Bronchial epithelial cell (primary cell): ENCODE measurements around the gene HS3ST3B1. TPM values are rescaled to one million over a fixed set of nuclear protein-coding genes. Genes with fewer than 3 reads are reported as not detected.

ENCODE experiments used
- DNase-seq: peaks from one replicate; pipeline ENCODE4 v3.0.0-alpha.2; 2010; ENCODE audit warnings: low read depth
- FAIRE-seq: peaks from 2 replicates; lab custom pipeline; 2011; peaks lifted over from hg19 to GRCh38; lab: Jason Lieb, UNC
- H3K27me3 ChIP-seq: 2 replicates; pipeline ENCODE4 v1.5.1; 2011; ENCODE audit warnings: low read length; ENCODE audit not compliant: control insufficient read depth, insufficient read depth
- H3K36me3 ChIP-seq: 2 replicates; pipeline ENCODE4 v1.5.1; 2011; ENCODE audit warnings: low read length; ENCODE audit not compliant: control insufficient read depth, insufficient read depth
- H3K4me3 ChIP-seq: 2 replicates; pipeline ENCODE4 v1.5.1; 2011; ENCODE audit warnings: mild to moderate bottlenecking, low read depth, low read length, control low read depth
- CTCF ChIP-seq: IDR thresholded peaks from 2 replicates; pipeline ENCODE4 v1.5.1; 2011; ENCODE audit warnings: mild to moderate bottlenecking, moderate library complexity, low read length, control low read depth, inconsistent platforms; ENCODE audit not compliant: insufficient read depth, severe bottlenecking
- total RNA-seq: library from RNA; depleted of rRNA; stranded (reverse); fragments of >200 nt; gene quantifications from 2 replicates; pipeline ENCODE4 v1.2.1, GENCODE V29; 2014

Gene HS3ST3B1
- total RNA-seq, 1 donor from 2014 or later, result 0.53 TPM

- FAIRE-seq, result no peak
- Histone ChIP-seq H3K4me3 (no peak overlapping the region), H3K27me3 (no peaks in the 10 kb centered on the region), H3K36me3 (no peaks in the 10 kb centered on the region)
- TF ChIP-seq CTCF, result no peak
- DNase-seq, result no peak
These were observed 32.6 kb downstream of the HS3ST3B1 start for GRCh38 chr17:14333506-14333905.

- FAIRE-seq (no peak), DNase-seq (no peak)
- Histone ChIP-seq H3K36me3 (no peaks in the 10 kb centered on the region), H3K27me3 (no peaks in the 10 kb centered on the region), H3K4me3 (no peak overlapping the region)
- no peak for TF ChIP-seq CTCF
These were observed 33.5 kb downstream of the HS3ST3B1 start for GRCh38 chr17:14334276-14334840.

GRCh38 chr17:14334919-14335318 is 34.0 kb downstream of the HS3ST3B1 start:
- Histone ChIP-seq H3K36me3 (no peaks in the 10 kb centered on the region), H3K4me3 (no peak overlapping the region), H3K27me3 (no peaks in the 10 kb centered on the region)
- DNase-seq (no peak), FAIRE-seq (no peak)
- TF ChIP-seq CTCF, result no peak

GRCh38 chr17:14336418-14336817 is 35.5 kb downstream of the HS3ST3B1 start:
- no peak for DNase-seq
- no peak for TF ChIP-seq CTCF
- FAIRE-seq, result no peak

GRCh38 chr17:14337596-14338079 is 36.8 kb downstream of the HS3ST3B1 start:
- FAIRE-seq, result no peak

More at GRCh38 chr17:14336418-14336817, 35.5 kb downstream of the HS3ST3B1 start:
- H3K36me3 ChIP-seq, result no peaks in the 10 kb centered on the region
- no peak overlapping the region for H3K4me3 ChIP-seq
- no peaks in the 10 kb centered on the region for H3K27me3 ChIP-seq

More at GRCh38 chr17:14337596-14338079, 36.8 kb downstream of the HS3ST3B1 start:
- Histone ChIP-seq H3K27me3 (no peaks in the 10 kb centered on the region), H3K4me3 (no peak overlapping the region), H3K36me3 (no peaks in the 10 kb centered on the region)
- TF ChIP-seq CTCF, result no peak
- no peak for DNase-seq
